Loucy (cell line): ENCODE measurements around the gene LRRC56.

Source experiments
- H2AFZ ChIP-seq: fragments of 200-600 bp; sonication (generic); 2 replicates; pipeline ENCODE4 v1.6.0; 2016; ENCODE audit warnings: antibody characterized with exemption, mild to moderate bottlenecking, low read length, moderate library complexity
- H3F3A ChIP-seq: fragments of 200-600 bp; 2 replicates; pipeline ENCODE4 v1.6.0; 2016; ENCODE audit warnings: antibody characterized with exemption, low read depth, mild to moderate bottlenecking
- H3K27me3 ChIP-seq: fragments of 200-600 bp; sonication (generic); 2 replicates; pipeline ENCODE4 v1.6.1; 2014; ENCODE audit warnings: low read length, mild to moderate bottlenecking; ENCODE audit not compliant: insufficient read depth, poor library complexity, severe bottlenecking
- H3K36me3 ChIP-seq: fragments of 200-600 bp; sonication (generic); 2 replicates; pipeline ENCODE4 v1.6.1; 2016; ENCODE audit warnings: low read length; ENCODE audit not compliant: insufficient read depth
- H3K4me1 ChIP-seq: fragments of 200-600 bp; sonication (generic); 2 replicates; pipeline ENCODE4 v1.5.1; 2014; ENCODE audit warnings: low read length, mild to moderate bottlenecking; ENCODE audit not compliant: insufficient read depth, poor library complexity, severe bottlenecking
- H3K4me2 ChIP-seq: fragments of 200-600 bp; sonication (generic); 2 replicates; pipeline ENCODE4 v1.6.0; 2014; ENCODE audit warnings: antibody characterized with exemption, low read length, low read depth, mild to moderate bottlenecking; ENCODE audit not compliant: poor library complexity, severe bottlenecking
- H3K4me3 ChIP-seq: fragments of 200-600 bp; sonication (generic); 2 replicates; pipeline ENCODE4 v1.5.1; 2014; ENCODE audit warnings: low read length, mild to moderate bottlenecking, mixed read lengths; ENCODE audit not compliant: poor library complexity, severe bottlenecking
- H3K79me2 ChIP-seq: fragments of 200-600 bp; sonication (generic); 2 replicates; pipeline ENCODE4 v1.6.1; 2014; ENCODE audit warnings: low read length; ENCODE audit not compliant: insufficient read depth
- H3K9ac ChIP-seq: fragments of 200-600 bp; sonication (generic); 2 replicates; pipeline ENCODE4 v1.6.0; 2014; ENCODE audit warnings: mild to moderate bottlenecking, low read depth, low read length, moderate library complexity; ENCODE audit not compliant: poor library complexity, severe bottlenecking
- H3K9me2 ChIP-seq: fragments of 200-600 bp; sonication (generic); replicated peaks from 2 replicates; pipeline ENCODE4 v1.6.1; 2016; ENCODE audit warnings: low read depth, low read length, mixed read lengths
- H3K9me3 ChIP-seq: fragments of 200-600 bp; sonication (generic); 2 replicates; pipeline ENCODE4 v1.6.1; 2014; ENCODE audit warnings: mild to moderate bottlenecking, antibody characterized with exemption, low read length, low read depth; ENCODE audit not compliant: insufficient read depth
- H4K20me1 ChIP-seq: fragments of 200-600 bp; sonication (generic); 2 replicates; pipeline ENCODE4 v1.6.0; 2014; ENCODE audit warnings: antibody characterized with exemption, low read length, mild to moderate bottlenecking; ENCODE audit not compliant: insufficient read depth, poor library complexity, severe bottlenecking
- EZH2phosphoT487 ChIP-seq: fragments of 200-600 bp; IDR thresholded peaks from 2 replicates; pipeline ENCODE4 v1.6.1; 2018; ENCODE audit warnings: antibody characterized with exemption, mild to moderate bottlenecking, moderate library complexity, borderline replicate concordance
- TF ChIP-seq, protein P1 (sequence below): fragments of 200-600 bp; sonication (generic); conservative IDR thresholded peaks from 2 replicates; pipeline ENCODE4 v1.5.1; 2014; ENCODE audit warnings: mild to moderate bottlenecking, antibody characterized with exemption, low read length

The LRRC56 gene

DNA sequence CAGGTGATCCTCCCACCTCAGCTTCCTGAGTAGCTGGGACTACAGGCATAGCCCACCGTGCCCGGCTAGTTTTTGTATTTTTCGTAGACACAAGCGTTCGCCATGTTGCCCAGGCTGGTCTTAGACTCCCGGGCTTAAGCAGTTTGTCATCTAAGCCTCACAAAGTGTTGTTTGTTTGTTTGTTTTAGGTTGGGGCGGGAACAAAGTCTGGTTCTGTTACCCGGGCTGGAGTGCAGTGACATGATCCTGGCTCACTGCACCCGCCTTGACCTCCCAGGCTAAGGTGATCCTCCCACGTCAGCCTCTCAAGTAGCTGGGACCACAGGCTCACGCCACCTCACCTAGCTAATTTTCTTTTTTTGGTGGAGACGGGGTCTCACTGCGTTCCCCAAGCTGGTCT is 65.8 kb downstream of the LRRC56 start:
- Histone ChIP-seq H3K9me2 (no peaks in the 10 kb centered on the region), H3K36me3 (peaks cover 91% of the 10 kb centered on the region; the same call in 1 of the 2 replicates), H3K4me3 (no peak overlapping the region), H3K27me3 (no peaks in the 10 kb centered on the region), H4K20me1 (no peaks in the 10 kb centered on the region), H3K9ac (no peak overlapping the region), H3K4me2 (no peak overlapping the region), H2AFZ (no peak overlapping the region), H3F3A (no peaks in the 10 kb centered on the region), H3K9me3 (no peaks in the 10 kb centered on the region), H3K4me1 (no peaks in the 10 kb centered on the region), H3K79me2 (no peaks in the 10 kb centered on the region)
- no peak for TF ChIP-seq EZH2phosphoT487
- TF ChIP-seq, protein P1, sequence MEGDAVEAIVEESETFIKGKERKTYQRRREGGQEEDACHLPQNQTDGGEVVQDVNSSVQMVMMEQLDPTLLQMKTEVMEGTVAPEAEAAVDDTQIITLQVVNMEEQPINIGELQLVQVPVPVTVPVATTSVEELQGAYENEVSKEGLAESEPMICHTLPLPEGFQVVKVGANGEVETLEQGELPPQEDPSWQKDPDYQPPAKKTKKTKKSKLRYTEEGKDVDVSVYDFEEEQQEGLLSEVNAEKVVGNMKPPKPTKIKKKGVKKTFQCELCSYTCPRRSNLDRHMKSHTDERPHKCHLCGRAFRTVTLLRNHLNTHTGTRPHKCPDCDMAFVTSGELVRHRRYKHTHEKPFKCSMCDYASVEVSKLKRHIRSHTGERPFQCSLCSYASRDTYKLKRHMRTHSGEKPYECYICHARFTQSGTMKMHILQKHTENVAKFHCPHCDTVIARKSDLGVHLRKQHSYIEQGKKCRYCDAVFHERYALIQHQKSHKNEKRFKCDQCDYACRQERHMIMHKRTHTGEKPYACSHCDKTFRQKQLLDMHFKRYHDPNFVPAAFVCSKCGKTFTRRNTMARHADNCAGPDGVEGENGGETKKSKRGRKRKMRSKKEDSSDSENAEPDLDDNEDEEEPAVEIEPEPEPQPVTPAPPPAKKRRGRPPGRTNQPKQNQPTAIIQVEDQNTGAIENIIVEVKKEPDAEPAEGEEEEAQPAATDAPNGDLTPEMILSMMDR, result no peak
